Measurements from ENCODE around the gene ZNF592. TPM values are rescaled to one million over a fixed set of nuclear protein-coding genes. Genes with fewer than 3 reads are reported as not detected.

Gene ZNF592
- total and polyA plus RNA-seq, 2 of the 13 experiments (the other 11 are each of a cell fraction or from before 2014, with no cell fraction given) = 8.2 to 9.8 TPM

GRCh38 chr15:84766461-84767035 is 18.2 kb downstream of the ZNF592 start:
- Histone ChIP-seq H3K79me2 (ENCODE audit: insufficient read depth, low read length) (peaks cover 71% of the 10 kb centered on the region), H3K9me3 (ENCODE audit: low read length) (no peaks in the 10 kb centered on the region), H3K4me1 (ENCODE audit: insufficient read depth, low read length) (peaks cover 26% of the 10 kb centered on the region), H3K27me3 (ENCODE audit: control insufficient read depth in 1 of 2, insufficient read depth in 2 of 2, low read length in 2 of 2) (no peaks in the 10 kb centered on the region), H3K27ac (ENCODE audit: extremely low read length, insufficient read depth, low read length) (no peak overlapping the region), H3K36me3 (replicated peaks in 1 of 2; ENCODE audit: control insufficient read depth in 1 of 2, insufficient read depth in 2 of 2, low read length in 2 of 2) (peaks cover 14 to 36% of the 10 kb centered on the region in 2 experiments), H3K4me3 (replicated peaks in 1 of 3; ENCODE audit: insufficient read depth in 1 of 3, low read depth in 2 of 3, low read length in 3 of 3) (no peak overlapping the region), H3K9ac (ENCODE audit: insufficient read depth, low read depth, low read length) (no peak overlapping the region), H3K4me2 (ENCODE audit: low read depth, low read length) (no peak overlapping the region), H4K20me1 (ENCODE audit: insufficient read depth, low read length) (0 out of 2 replicates have a peak, but pooled peaks cover 5% of the 10 kb centered on the region), H2AFZ (ENCODE audit: low read length) (no peak overlapping the region)
- TF ChIP-seq EED (CRISPR knock-in tag; IDR thresholded peaks at IDR 0.05) (no peak), HES4 (CRISPR knock-in tag; IDR thresholded peaks at IDR 0.05; ENCODE audit: borderline replicate concordance) (no peak), NFAT5 (CRISPR knock-in tag; IDR thresholded peaks at IDR 0.05) (no peak), ZFP37 (CRISPR knock-in tag; IDR thresholded peaks at IDR 0.05; ENCODE audit: borderline replicate concordance) (no peak), AFF4 (CRISPR knock-in tag; IDR thresholded peaks at IDR 0.05) (no peak), SALL1 (CRISPR knock-in tag; IDR thresholded peaks at IDR 0.05) (no peak), FOXP1 (IDR thresholded peaks at IDR 0.05) (no peak), FOXP1 (CRISPR knock-in tag; IDR thresholded peaks at IDR 0.05) (no peak)
- DNase-seq (ENCODE audit: low spot score) = no peak
- CTCF ChIA-PET (ENCODE audit: low intra/inter-chr PET ratio, low total read pairs) = no interaction called here
- 97% methylated on average over 6 of the region's 6 CpGs for WGBS (ENCODE audit: low lambda C conversion rate)
- no peak for ATAC-seq
- BruUV-seq (replicated peaks) = no TSS peak
- FAIRE-seq = no peak
- intact Hi-C loops (cut with micrococcal nuclease; ENCODE audit: unreplicated experiment) (no loop called here), in situ Hi-C loops (cut with HindIII; ENCODE audit: extremely low pct_ligation_motif_present, low pct_unique_long_range_greater_than_20kb) (no loop called here)
- POLR2A ChIA-PET = no interaction called here
